ENCODE measurements around the gene ST6GALNAC1. TPM values are rescaled to one million over a fixed set of nuclear protein-coding genes. Genes with fewer than 3 reads are reported as not detected.

ST6GALNAC1 gene
- total RNA-seq, 1 donor from 2014 or later = 2.0 TPM

GRCh38 chr17:76676629-76677028 lies 33.1 kb upstream of the ST6GALNAC1 start:
- intact Hi-C loops (cut with micrococcal nuclease) = no loop called here

- intact Hi-C loops (cut with micrococcal nuclease) = no loop called here
Measured at GRCh38 chr17:76675648-76676047, 32.1 kb upstream of the ST6GALNAC1 start.

- intact Hi-C loops (cut with micrococcal nuclease) = loop anchor here (5.0 kb wide), 1 partner anchor 117 kb away; no protein-coding TSS in a partner anchor
Measured at GRCh38 chr17:76674600-76674999, 31.0 kb upstream of the ST6GALNAC1 start.

GRCh38 chr17:76673729-76674128 lies 30.2 kb upstream of the ST6GALNAC1 start:
- intact Hi-C loops (cut with micrococcal nuclease) = loop anchor here (5.0 kb wide), 1 partner anchor 116 kb away; no protein-coding TSS in a partner anchor

- intact Hi-C loops (cut with micrococcal nuclease) = loop anchor here (5.0 kb wide), 1 partner anchor 116 kb away; no protein-coding TSS in a partner anchor
Measured at GRCh38 chr17:76672892-76673291, 29.3 kb upstream of the ST6GALNAC1 start.

- intact Hi-C loops (cut with micrococcal nuclease) = loop anchor here (5.0 kb wide), 1 partner anchor 115 kb away; no protein-coding TSS in a partner anchor
Measured at GRCh38 chr17:76672270-76672851, 28.8 kb upstream of the ST6GALNAC1 start.

- intact Hi-C loops (cut with micrococcal nuclease) = loop anchor here (1.0 to 5.0 kb wide), 3 partner anchors 115 to 219 kb away; partner anchors contain the start of gene UBE2O
Measured at GRCh38 chr17:76671912-76672262, 28.3 kb upstream of the ST6GALNAC1 start.

- intact Hi-C loops (cut with micrococcal nuclease) = loop anchor here (1.0 to 5.0 kb wide), 3 partner anchors 114 to 218 kb away; partner anchors contain the start of gene UBE2O
Measured at GRCh38 chr17:76671123-76671911, 27.8 kb upstream of the ST6GALNAC1 start.

- intact Hi-C loops (cut with micrococcal nuclease) = loop anchor here (1.0 to 5.0 kb wide), 3 partner anchors 113 to 217 kb away; partner anchors contain the start of gene UBE2O
Measured at GRCh38 chr17:76670718-76671122, 27.2 kb upstream of the ST6GALNAC1 start.

GRCh38 chr17:76670020-76670717 lies 26.6 kb upstream of the ST6GALNAC1 start:
- intact Hi-C loops (cut with micrococcal nuclease) = loop anchor here (5.0 kb wide), 1 partner anchor 113 kb away; no protein-coding TSS in a partner anchor

- intact Hi-C loops (cut with micrococcal nuclease) = no loop called here
Measured at GRCh38 chr17:76667786-76668453, 24.4 kb upstream of the ST6GALNAC1 start.

- intact Hi-C loops (cut with micrococcal nuclease) = no loop called here
Measured at GRCh38 chr17:76667491-76667755, 23.9 kb upstream of the ST6GALNAC1 start.

- intact Hi-C loops (cut with micrococcal nuclease) = no loop called here
Measured at GRCh38 chr17:76660656-76661042, 17.1 kb upstream of the ST6GALNAC1 start.

GRCh38 chr17:76659928-76660655 lies 16.5 kb upstream of the ST6GALNAC1 start:
- intact Hi-C loops (cut with micrococcal nuclease) = no loop called here

- intact Hi-C loops (cut with micrococcal nuclease) = no loop called here
Measured at GRCh38 chr17:76658242-76658662, 14.7 kb upstream of the ST6GALNAC1 start.

GRCh38 chr17:76657505-76658241 lies 14.1 kb upstream of the ST6GALNAC1 start:
- intact Hi-C loops (cut with micrococcal nuclease) = no loop called here

- intact Hi-C loops (cut with micrococcal nuclease) = no loop called here
Measured at GRCh38 chr17:76654408-76654807, 10.9 kb upstream of the ST6GALNAC1 start.

- intact Hi-C loops (cut with micrococcal nuclease) = no loop called here
Measured at GRCh38 chr17:76650504-76650903, 6.9 kb upstream of the ST6GALNAC1 start.

GRCh38 chr17:76646712-76647111 lies 3.2 kb upstream of the ST6GALNAC1 start:
- intact Hi-C loops (cut with micrococcal nuclease) = no loop called here

- intact Hi-C loops (cut with micrococcal nuclease) = no loop called here
Measured at GRCh38 chr17:76645481-76645880, 1.9 kb upstream of the ST6GALNAC1 start.
